Measurements from ENCODE around the gene CMTM1. TPM values are rescaled to one million over a fixed set of nuclear protein-coding genes. Genes with fewer than 3 reads are reported as not detected.

The CMTM1 gene
- total and polyA plus RNA-seq, 2 donors (not counting 3 experiments of a cell fraction or from before 2014, with no cell fraction given) = 3.0 to 12.3 TPM

DNA sequence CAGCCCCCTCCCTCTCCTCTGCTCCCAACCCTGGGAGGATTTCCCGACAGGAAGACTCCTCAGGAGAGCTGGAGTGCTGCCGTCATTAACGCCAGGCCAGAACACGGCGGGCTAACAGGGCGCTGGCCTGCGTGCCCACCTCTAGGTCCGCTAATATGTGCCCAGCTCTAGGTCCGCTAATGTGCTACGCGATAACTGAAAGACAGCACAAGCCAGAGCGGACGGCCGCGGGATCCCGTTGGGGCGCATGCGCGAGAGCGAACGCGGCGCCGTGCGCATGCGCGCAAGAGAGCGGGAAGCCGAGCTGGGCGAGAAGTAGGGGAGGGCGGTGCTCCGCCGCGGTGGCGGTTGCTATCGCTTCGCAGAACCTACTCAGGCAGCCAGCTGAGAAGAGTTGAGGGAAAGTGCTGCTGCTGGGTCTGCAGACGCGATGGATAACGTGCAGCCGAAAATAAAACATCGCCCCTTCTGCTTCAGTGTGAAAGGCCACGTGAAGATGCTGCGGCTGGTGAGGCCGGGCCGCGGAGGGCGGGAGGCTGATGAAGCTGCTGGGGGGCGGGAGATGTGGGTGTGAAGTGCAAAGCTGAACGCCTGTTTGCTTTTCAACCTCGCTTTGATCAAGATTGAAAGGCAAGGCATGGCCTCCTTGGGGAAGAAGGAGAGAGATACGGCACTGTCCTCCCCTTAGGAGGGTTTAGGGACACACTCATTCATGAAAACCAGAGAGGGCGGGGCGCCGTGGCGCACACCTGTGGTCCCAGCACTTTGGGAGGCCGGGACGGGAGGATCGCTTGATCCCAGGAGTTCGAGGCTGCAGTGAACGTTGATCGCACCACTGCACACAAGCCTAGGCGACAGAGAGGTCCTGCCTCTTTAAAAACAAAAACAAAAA, 13.7 kb upstream of the CMTM1 start, which contains the start of gene CKLF:
TSS of gene CKLF (plus strand) at position 291 of the 892 bp plus-strand sequence. CDS start at position 431, 140 bp downstream.
- intact Hi-C loops (cut with micrococcal nuclease) = loop anchor here (1.0 to 2.0 kb wide), 3 partner anchors 28 to 52 kb away; partner anchors contain the start of gene CMTM3
- ChIA-PET CTCF (interaction anchor here (0.7 to 4.2 kb wide), 13 partner anchors 10 to 146 kb away, joined by 3 to 15 read pairs (median 4); partner anchors contain the start of gene CMTM3), POLR2A (interaction anchor here (0.7 kb wide), 1 partner anchor 40 kb away, joined by 4 read pairs; no protein-coding TSS in a partner anchor)
- no peaks in the 10 kb centered on the region for H4K20me1 ChIP-seq (replicated peaks; ENCODE audit: control insufficient read depth, extremely low read depth, insufficient read depth, low read length)
- H3K79me2 ChIP-seq (ENCODE audit: control insufficient read depth, insufficient read depth, low read length) = peaks cover 40% of the 10 kb centered on the region
- TF ChIP-seq, protein P1, sequence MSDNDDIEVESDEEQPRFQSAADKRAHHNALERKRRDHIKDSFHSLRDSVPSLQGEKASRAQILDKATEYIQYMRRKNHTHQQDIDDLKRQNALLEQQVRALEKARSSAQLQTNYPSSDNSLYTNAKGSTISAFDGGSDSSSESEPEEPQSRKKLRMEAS (IDR thresholded peaks at IDR 0.05; ENCODE audit: insufficient read depth, insufficient read length) = peak; percentile 39
- TF ChIP-seq POLR2AphosphoS5 (IDR thresholded peaks at IDR 0.05; ENCODE audit: insufficient read depth, low read depth, low read length) (peak; percentile 69), POLR2A (IDR thresholded peaks at IDR 0.05; ENCODE audit: low read depth, low read length) (peak; percentile 83), EZH2 (IDR thresholded peaks at IDR 0.05; ENCODE audit: borderline replicate concordance, low read depth, low read length, severe bottlenecking) (no peak)
- TF ChIP-seq, protein P2, sequence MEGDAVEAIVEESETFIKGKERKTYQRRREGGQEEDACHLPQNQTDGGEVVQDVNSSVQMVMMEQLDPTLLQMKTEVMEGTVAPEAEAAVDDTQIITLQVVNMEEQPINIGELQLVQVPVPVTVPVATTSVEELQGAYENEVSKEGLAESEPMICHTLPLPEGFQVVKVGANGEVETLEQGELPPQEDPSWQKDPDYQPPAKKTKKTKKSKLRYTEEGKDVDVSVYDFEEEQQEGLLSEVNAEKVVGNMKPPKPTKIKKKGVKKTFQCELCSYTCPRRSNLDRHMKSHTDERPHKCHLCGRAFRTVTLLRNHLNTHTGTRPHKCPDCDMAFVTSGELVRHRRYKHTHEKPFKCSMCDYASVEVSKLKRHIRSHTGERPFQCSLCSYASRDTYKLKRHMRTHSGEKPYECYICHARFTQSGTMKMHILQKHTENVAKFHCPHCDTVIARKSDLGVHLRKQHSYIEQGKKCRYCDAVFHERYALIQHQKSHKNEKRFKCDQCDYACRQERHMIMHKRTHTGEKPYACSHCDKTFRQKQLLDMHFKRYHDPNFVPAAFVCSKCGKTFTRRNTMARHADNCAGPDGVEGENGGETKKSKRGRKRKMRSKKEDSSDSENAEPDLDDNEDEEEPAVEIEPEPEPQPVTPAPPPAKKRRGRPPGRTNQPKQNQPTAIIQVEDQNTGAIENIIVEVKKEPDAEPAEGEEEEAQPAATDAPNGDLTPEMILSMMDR (IDR thresholded peaks at IDR 0.05; ENCODE audit: extremely low read depth in 1 of 2, insufficient read depth in 1 of 2, low read depth in 1 of 2, low read length in 2 of 2) = no peak
- peak within 1 kb of the TSS; percentile 69 for H3K9ac ChIP-seq (replicated peaks; ENCODE audit: extremely low read depth, insufficient read depth, low read length)
- H2AFZ ChIP-seq (ENCODE audit: low read depth, low read length) = peak within 1 kb of the TSS; percentile 79
- peak within 1 kb of the TSS; percentile 65 for H3K27ac ChIP-seq (ENCODE audit: insufficient read depth, low read depth, low read length)
- no peaks in the 10 kb centered on the region for H3K27me3 ChIP-seq (ENCODE audit: control insufficient read depth in 2 of 2, insufficient read depth in 2 of 2, low read length in 2 of 2)
- H3K9me3 ChIP-seq (replicated peaks; ENCODE audit: control insufficient read depth, insufficient read depth, low read length) = no peaks in the 10 kb centered on the region
- peak; percentile 96 for DNase-seq (ENCODE audit: low read depth, low spot score)
- dilution Hi-C loops (cut with MboI; ENCODE audit: extremely low pct_ligation_motif_present, low sequenced_read_pairs) = no loop called here
- H3K4me2 ChIP-seq (ENCODE audit: insufficient read depth, low read length) = peak within 1 kb of the TSS; percentile 94
- no peaks in the 10 kb centered on the region for H3K36me3 ChIP-seq (ENCODE audit: control insufficient read depth in 2 of 2, extremely low read depth in 1 of 2, insufficient read depth in 2 of 2, low read length in 2 of 2)
- H3K4me3 ChIP-seq (replicated peaks in 1 of 3; ENCODE audit: insufficient read depth in 1 of 3, low read depth in 1 of 3, low read length in 3 of 3) = peak within 1 kb of the TSS; percentile 13 to 65 (median 57)
- peak; percentile 90 for FAIRE-seq
- TSS peak; percentile 27 for BruUV-seq (replicated peaks)
- H3K4me1 ChIP-seq (ENCODE audit: control insufficient read depth, extremely low read depth, insufficient read depth, low read length) = peaks cover 32% of the 10 kb centered on the region
- H3K9me1 ChIP-seq (replicated peaks; ENCODE audit: control insufficient read depth, extremely low read depth, insufficient read depth, low read length) = no peaks in the 10 kb centered on the region

All from endothelial cell of umbilical vein (primary cell).